SJCRH30 (cell line): ENCODE measurements around the gene VPS26B. TPM values are rescaled to one million over a fixed set of nuclear protein-coding genes. Genes with fewer than 3 reads are reported as not detected.
A peak's percentile ranks its signal among the peaks of the same experiment; 100 is the strongest.
"Not testable (repeated sequence)": the region's sequence is repeated elsewhere in the genome, so short reads cannot be mapped to it uniquely, and the experiment has no call there.

ENCODE experiments used
- DNase-seq, 2 experiments: peaks; one replicate each; pipeline ENCODE4 v3.0.0-alpha.2; 2015 to 2020
- H3K27ac ChIP-seq: fragments of 250-450 bp; sonication (Bioruptor Pico); 2 replicates; pipeline ENCODE4 v1.5.1; 2020; ENCODE audit warnings: mild to moderate bottlenecking, moderate library complexity
- H3K27me3 ChIP-seq: fragments of 250-450 bp; sonication (Bioruptor Pico); 2 replicates; pipeline ENCODE4 v1.5.1; 2020; ENCODE audit warnings: mild to moderate bottlenecking, moderate library complexity
- H3K36me3 ChIP-seq: fragments of 250-450 bp; sonication (Bioruptor Pico); 2 replicates; pipeline ENCODE4 v1.5.1; 2020; ENCODE audit warnings: mild to moderate bottlenecking, moderate library complexity
- H3K4me1 ChIP-seq: fragments of 250-450 bp; sonication (Bioruptor Pico); 2 replicates; pipeline ENCODE4 v1.5.1; 2020; ENCODE audit warnings: mild to moderate bottlenecking, moderate library complexity
- H3K4me3 ChIP-seq: fragments of 250-450 bp; sonication (Bioruptor Pico); 2 replicates; pipeline ENCODE4 v1.5.1; 2020; ENCODE audit warnings: mild to moderate bottlenecking, moderate library complexity
- H3K9me3 ChIP-seq: fragments of 250-450 bp; sonication (Bioruptor Pico); replicated peaks from 2 replicates; pipeline ENCODE4 v1.5.1; 2020; ENCODE audit warnings: mild to moderate bottlenecking, moderate library complexity
- total RNA-seq: library from RNA; depleted of rRNA; stranded (reverse); fragments of >200 nt; shearing (Covaris generic); gene quantifications from 2 replicates; pipeline ENCODE4 v1.2.3, GENCODE V29; 2014

VPS26B gene
- total RNA-seq, 1 experiment from 2014 or later: 39.1 TPM

DNA sequence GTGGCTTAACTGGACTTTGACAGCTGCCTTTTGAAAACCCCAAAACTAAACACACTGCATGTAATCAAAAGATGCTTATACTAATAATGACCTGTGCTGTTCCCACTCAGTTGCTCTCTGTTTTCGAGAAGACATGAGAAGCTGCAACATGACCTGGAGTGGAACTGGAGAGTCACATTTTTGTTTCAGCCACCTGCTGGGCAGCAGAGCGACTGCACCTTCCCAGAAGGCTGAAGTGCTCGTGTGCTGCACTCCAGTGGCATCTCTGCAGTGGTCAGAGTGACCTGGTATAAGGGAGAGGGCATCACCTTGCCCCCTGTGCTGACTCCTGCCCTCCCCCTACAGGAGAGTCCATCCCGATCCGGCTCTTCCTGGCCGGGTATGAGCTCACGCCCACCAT, 20.1 kb downstream of the VPS26B start:
- H3K27ac ChIP-seq: no peak overlapping the region
- no peaks in the 10 kb centered on the region for H3K4me1 ChIP-seq
- H3K36me3 ChIP-seq: peaks cover 15% of the 10 kb centered on the region
- no peak overlapping the region for H3K4me3 ChIP-seq
- no peaks in the 10 kb centered on the region for H3K27me3 ChIP-seq
- DNase-seq: no peak
- no peaks in the 10 kb centered on the region for H3K9me3 ChIP-seq

DNA sequence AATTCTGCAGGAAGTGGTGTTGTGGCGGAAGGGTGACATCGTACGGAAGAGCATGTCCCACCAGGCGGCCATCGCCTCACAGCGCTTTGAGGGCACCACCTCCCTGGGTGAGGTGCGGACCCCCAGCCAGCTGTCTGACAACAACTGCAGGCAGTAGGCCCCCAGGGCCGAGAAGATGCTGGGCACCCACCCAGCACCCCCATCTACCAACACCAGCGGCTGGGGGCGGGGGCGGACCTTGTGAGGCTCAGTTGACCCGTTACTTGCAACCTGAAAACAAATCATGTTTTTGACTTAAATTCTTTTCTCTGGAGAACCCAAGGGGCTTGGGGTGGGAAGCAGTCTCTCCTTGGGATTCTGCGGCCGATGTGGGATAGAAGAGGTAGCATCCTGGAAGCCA, 21.0 kb downstream of the VPS26B start:
- no peak for DNase-seq
- H3K36me3 ChIP-seq: peaks cover 18% of the 10 kb centered on the region
- H3K4me1 ChIP-seq: no peaks in the 10 kb centered on the region
- H3K4me3 ChIP-seq: no peak overlapping the region
- no peaks in the 10 kb centered on the region for H3K9me3 ChIP-seq
- H3K27me3 ChIP-seq: no peaks in the 10 kb centered on the region
- no peak overlapping the region for H3K27ac ChIP-seq

DNA sequence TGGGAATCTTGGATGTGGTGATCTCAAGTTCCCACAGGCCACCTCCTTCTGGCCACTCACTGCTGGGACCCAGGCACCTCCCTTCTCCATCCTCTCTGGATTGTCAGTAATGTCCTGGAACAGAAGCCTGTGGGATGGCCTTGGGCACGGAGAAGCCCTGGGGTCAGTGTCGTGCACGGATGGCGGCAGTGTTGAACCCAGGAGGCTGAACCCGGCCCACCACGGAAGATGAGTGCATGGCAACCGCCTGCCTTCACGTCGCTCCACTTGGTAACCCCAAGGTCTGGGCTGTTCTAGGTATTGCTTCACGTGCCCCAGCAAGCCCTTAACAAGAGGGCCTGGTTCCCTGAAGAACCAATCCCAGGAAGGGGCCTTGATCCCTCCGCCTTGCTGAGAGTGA, 21.6 kb downstream of the VPS26B start:
- no peaks in the 10 kb centered on the region for H3K27me3 ChIP-seq
- no peak overlapping the region for H3K4me3 ChIP-seq
- H3K27ac ChIP-seq: no peak overlapping the region
- H3K4me1 ChIP-seq: no peaks in the 10 kb centered on the region
- DNase-seq: no peak
- H3K9me3 ChIP-seq: no peaks in the 10 kb centered on the region
- peaks cover 20% of the 10 kb centered on the region for H3K36me3 ChIP-seq

DNA sequence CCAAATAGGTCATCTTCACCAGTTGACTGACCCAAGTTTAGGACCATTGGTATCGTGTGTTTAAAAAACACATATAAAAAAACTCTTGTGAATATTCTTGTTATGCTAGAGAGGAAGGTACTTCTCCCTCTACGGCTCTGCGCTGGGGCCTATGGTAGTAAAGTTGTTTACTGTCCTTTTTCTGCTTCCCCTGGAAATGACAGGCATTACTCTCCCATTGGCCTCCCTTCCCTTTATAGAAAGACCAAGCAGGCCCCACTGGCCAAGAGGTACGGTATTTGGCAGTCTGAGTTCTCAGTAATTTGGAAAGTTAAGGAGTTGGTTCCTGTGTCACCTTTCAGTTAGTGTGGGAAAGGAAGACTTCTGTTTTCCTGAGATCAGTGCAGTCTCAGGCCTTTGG, 22.2 kb downstream of the VPS26B start:
- no peaks in the 10 kb centered on the region for H3K27me3 ChIP-seq
- no peak for DNase-seq
- no peak overlapping the region for H3K4me3 ChIP-seq
- H3K4me1 ChIP-seq: no peaks in the 10 kb centered on the region; the same call in 1 of the 2 replicates
- peaks cover 20% of the 10 kb centered on the region for H3K36me3 ChIP-seq
- no peak overlapping the region for H3K27ac ChIP-seq
- no peaks in the 10 kb centered on the region for H3K9me3 ChIP-seq

DNA sequence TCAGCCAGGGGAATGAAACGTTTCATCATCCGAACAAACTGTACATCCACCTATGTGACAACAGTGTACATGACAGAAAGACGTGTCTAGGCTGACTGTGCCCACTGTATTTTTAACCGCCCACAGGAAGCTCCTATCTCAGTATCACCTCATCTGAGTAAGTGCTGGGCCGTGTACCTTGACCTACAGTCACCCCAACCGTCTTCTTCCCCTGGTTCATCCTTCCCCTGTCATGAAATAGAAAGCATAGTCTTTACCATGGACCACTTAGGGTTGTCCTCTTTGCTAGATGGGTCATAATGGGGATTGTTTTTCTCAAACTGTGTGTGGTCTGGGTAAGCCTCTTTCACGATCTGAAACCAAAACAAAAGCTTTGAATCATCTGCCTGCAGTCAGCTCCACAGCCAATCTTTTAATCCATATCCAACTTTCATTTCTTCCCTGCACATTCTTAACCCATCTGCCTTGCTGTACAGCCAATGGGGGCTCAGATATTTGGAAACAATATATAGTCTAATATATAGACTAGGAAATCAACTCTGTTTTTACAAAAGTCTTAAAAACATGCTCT, 24.5 kb downstream of the VPS26B start:
- Histone ChIP-seq H3K27me3 (no peaks in the 10 kb centered on the region), H3K27ac (no peak overlapping the region; the same call in 1 of the 2 replicates), H3K4me1 (peaks cover under 1% of the 10 kb centered on the region), H3K9me3 (no peaks in the 10 kb centered on the region), H3K36me3 (peaks cover 12% of the 10 kb centered on the region), H3K4me3 (no peak overlapping the region)
- no peak for DNase-seq

DNA sequence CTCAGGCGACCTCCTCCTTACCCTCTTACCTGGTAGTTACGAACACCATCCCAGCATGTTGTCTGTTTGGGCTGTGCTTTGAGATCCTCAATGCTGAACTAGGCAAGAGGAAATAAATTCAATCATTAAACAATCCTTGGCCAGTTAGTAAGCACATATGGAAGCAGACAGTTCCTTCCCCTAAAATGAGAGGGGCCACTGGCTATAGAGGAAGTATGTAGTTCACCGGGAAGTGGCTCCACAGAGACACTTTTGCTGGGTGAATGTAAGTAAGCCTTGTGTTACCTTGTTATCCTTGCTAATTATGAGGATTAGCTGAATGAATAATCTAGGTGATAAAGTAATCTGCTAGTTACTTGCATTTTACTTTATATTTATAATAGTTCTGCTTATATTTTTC, 25.8 kb downstream of the VPS26B start:
- Histone ChIP-seq H3K27ac (no peak overlapping the region), H3K9me3 (no peaks in the 10 kb centered on the region), H3K27me3 (no peaks in the 10 kb centered on the region), H3K4me1 (peaks cover 5% of the 10 kb centered on the region), H3K36me3 (peaks cover 12% of the 10 kb centered on the region), H3K4me3 (no peak overlapping the region)
- DNase-seq: no peak

DNA sequence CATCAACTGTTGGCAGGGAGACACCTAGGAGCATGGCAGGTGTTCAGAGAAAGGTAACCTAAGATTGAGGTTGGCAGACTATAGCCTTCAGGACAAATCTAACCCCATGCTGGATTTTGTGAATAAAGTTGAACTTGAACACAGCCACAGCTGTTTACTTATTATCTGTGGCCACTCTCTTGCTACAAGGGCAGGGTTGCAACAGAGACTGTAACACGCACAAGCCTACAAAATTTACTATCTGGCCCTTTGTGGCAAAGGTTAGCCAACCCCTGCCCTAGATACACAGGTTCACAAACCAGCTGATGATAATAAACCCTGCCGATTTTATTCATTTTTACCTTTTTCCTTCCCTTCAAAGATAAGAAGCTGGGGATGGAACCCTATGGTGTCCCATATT, 26.2 kb downstream of the VPS26B start:
- H3K27ac ChIP-seq: no peak overlapping the region
- no peaks in the 10 kb centered on the region for H3K9me3 ChIP-seq
- peaks cover 12% of the 10 kb centered on the region for H3K36me3 ChIP-seq
- no peaks in the 10 kb centered on the region for H3K27me3 ChIP-seq
- H3K4me3 ChIP-seq: no peak overlapping the region
- H3K4me1 ChIP-seq: peaks cover 5% of the 10 kb centered on the region
- no peak for DNase-seq

DNA sequence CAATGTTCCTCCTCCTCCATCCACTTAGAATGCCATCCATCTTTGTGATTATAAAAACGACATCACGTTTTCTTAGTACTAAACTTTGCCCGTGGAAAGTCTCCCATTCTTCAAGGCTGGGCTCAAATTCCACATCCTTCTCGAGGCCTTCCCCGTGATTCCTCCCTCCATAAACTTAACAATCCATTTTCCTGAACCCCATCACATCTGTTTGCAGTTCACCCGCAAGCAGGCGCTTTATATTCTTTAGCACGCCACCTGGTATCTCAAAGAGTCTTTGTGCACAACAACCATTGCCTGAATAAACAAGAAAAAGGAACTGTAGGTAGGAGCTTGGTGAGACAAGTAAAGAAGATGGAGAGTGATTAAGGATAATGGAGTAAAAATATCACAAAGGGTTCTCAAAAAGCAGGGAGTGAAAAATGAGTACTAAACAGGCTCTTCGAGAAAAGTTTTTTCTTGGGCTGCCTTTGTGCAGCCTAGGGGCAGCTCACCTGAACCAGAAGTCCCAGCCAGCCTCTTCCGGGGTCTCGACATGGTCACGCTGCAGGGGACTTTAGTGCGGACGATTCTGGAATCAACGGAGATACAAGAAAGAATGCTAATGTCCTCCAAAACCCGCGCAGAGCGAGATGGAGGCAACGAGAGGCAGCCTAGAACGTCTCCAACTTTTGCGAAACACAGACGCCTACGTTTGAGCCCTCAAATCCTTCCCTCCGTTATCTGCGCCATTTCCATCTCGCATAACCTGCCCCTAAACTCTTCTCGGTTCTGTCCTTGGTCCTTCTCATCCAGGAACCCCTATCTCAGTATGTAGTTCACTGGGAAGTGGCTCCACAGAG, 28.1 kb downstream of the VPS26B start:
- Histone ChIP-seq H3K36me3 (peaks cover 17% of the 10 kb centered on the region), H3K9me3 (no peaks in the 10 kb centered on the region), H3K4me1 (peaks cover 5% of the 10 kb centered on the region), H3K27ac (peak overlapping the region; percentile 19), H3K27me3 (no peaks in the 10 kb centered on the region), H3K4me3 (peak overlapping the region; percentile 80)
- peak in 1 of 2 experiments; percentile 29 for DNase-seq

DNA sequence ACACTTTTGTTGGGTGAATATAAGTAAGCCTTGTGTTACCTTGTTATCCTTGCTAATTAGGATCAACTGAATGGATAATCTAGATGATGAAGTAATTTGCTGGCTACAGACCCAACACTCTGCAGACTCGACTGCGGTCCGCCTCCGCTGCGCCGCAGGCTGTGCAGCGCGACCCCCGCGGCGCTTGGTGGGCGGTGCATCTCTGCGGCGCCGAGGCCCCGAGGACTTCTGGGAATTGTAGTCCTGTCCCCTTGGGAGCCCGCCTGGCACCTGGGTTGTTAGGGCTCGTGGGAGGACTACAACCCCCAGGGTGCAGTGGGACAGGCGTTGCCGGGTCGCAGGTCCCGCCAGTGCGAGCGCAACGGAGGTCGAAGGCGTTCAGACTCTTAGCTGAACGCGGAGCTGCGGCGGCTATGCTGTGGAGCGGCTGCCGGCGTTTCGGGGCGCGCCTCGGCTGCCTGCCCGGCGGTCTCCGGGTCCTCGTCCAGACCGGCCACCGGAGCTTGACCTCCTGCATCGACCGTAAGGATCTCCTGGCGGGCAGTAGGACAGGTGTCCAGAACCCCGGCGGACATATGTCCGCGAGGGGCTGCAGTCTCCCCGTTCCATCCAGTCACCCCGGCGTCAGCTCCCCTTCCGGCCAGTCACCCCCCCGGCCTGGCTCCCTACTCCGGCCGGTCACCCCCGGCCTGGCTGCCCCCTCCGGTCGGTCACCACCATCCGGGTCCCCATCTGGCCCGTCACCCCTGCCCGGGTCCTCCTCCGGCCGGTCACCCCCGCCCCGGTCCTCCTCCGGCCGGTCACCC, 28.9 kb downstream of the VPS26B start, which contains the start of the genes ACAD8 and THYN1:
Gene ACAD8 (plus strand): TSS at position 381 of the 806 bp plus-strand sequence. CDS start 33 bp downstream, at position 414.
Gene THYN1 (minus strand): TSS at position 165 of the 806 bp plus-strand sequence. CDS start 470 bp downstream, outside the sequence.
- Histone ChIP-seq H3K27ac (peak within 1 kb of the TSS; percentile 19), H3K4me3 (peak within 1 kb of the TSS; percentile 80), H3K4me1 (peaks cover 5% of the 10 kb centered on the region), H3K27me3 (no peaks in the 10 kb centered on the region), H3K9me3 (no peaks in the 10 kb centered on the region), H3K36me3 (peaks cover 18% of the 10 kb centered on the region)
- peak; percentile 97 to 98 for DNase-seq

DNA sequence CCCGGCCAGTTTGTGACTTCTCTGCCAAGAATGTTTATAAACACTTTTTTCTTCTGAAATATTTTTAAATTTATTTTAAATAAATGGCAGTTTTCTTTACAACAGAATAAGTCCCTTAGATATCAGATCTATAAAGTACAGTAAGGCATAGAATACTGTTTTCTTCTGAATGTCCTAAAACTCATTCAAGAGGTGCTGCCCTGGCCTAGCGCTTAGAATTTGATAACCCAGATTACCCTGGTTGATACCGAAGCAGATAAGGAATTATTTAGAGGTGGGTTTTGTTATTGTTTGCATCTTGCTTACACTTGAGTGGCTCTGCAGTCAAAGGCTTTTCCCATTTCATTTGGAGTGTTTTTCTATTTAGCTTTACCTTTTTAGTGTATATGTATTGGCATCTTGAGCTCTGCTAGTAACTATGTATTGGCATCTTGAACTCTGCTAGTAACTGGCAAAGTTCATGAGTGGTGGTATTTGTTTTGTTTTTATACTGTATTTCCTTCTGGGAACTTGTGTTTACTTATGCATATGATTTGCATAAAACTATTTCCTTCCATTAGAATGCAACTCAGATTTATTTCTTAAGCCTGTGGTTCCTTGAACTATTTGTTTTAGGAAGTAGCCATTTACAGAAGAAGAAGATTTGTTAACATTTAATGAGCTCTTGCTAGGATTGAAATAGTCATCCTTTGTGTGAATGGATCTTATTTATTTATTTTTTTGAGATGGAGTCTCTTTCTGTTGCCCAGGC, 30.1 kb downstream of the VPS26B start:
- Histone ChIP-seq H3K36me3 (peaks cover 25% of the 10 kb centered on the region), H3K27me3 (no peaks in the 10 kb centered on the region), H3K4me1 (peaks cover 5% of the 10 kb centered on the region), H3K9me3 (no peaks in the 10 kb centered on the region), H3K27ac (no peak overlapping the region), H3K4me3 (peak overlapping the region; percentile 80)
- DNase-seq: no peak

DNA sequence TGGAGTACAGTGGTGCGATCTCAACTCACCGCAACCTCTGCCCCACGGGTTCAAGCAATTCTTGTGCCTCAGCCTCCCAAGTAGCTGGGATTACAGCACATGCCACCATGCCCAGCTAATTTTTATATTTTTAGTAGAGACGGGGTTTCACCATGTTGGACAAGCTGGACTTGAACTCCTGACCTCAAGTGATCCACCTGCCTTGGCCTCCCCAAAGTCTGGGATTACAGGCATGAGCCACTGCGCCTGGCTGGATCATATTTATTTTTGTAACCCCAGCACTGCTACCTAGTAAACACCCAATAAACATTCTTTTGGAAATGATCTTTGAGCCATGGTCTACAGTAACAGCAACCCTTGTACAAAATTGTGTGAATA, 30.7 kb downstream of the VPS26B start:
- H3K36me3 ChIP-seq: peaks cover 29% of the 10 kb centered on the region
- not testable (repeated sequence) for DNase-seq, H3K27ac ChIP-seq, H3K27me3 ChIP-seq, H3K9me3 ChIP-seq, H3K4me1 ChIP-seq, H3K4me3 ChIP-seq

DNA sequence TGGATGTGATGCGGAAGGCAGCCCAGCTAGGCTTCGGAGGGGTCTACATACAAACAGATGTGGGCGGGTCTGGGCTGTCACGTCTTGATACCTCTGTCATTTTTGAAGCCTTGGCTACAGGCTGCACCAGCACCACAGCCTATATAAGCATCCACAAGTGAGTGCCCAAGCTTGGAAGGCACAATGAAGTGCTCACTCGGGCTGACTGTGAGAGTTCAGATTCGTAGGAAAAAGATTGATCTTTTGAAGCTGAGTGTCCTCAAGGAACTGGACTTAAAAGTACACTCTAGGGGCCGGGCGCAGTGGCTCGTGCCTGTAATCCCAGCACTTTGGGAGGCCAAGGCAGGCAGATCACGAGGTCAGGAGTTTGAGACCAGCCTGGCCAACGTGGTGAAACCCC, 32.6 kb downstream of the VPS26B start:
- Histone ChIP-seq H3K27me3 (no peaks in the 10 kb centered on the region), H3K4me3 (no peak overlapping the region), H3K36me3 (peaks cover 27% of the 10 kb centered on the region), H3K9me3 (no peaks in the 10 kb centered on the region), H3K4me1 (peaks cover 17% of the 10 kb centered on the region), H3K27ac (no peak overlapping the region)
- no peak for DNase-seq

DNA sequence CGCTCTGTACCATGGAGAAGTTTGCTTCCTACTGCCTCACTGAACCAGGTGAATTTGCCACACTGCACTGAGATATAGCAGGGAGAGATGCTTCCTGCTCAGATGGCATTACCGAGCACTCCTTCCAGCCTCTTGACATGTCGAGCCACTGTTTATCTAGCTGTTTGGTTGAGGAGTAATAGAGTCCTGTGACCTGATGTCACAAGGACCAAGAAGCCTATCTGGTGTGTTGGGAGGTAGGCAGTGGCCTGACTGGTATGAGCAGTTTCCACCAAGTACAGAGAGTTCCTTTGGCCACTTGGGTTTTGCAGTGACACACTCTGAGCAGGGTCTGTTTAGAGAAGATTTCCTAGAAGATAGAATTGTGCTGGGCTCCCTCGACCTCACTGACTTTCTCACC, 34.1 kb downstream of the VPS26B start:
- H3K27me3 ChIP-seq: no peaks in the 10 kb centered on the region
- no peak for DNase-seq
- no peak overlapping the region for H3K4me3 ChIP-seq
- peaks cover 29% of the 10 kb centered on the region for H3K4me1 ChIP-seq
- no peaks in the 10 kb centered on the region for H3K9me3 ChIP-seq
- peaks cover 32% of the 10 kb centered on the region for H3K36me3 ChIP-seq
- H3K27ac ChIP-seq: no peak overlapping the region

DNA sequence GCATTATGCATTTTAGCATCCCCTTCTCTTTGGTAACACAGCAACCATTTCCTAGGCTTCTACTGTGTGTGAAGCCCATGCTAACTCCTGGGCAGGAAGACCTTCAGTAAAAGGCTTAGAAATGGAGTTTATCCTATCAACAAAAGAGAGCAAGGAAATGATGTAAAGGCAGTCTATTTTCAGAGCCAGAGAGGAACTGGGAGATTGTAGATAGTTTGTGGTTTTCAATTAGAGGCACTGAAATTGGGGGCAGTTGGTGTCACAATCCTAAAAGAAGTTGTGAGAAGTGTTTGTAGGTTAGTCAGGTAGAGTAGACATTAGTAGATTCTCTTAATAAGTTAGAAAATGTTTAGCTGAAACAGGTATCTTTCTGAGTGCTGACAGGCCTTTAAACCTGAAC, 36.0 kb downstream of the VPS26B start:
- H3K36me3 ChIP-seq: peaks cover 34% of the 10 kb centered on the region
- DNase-seq: no peak
- H3K4me1 ChIP-seq: peaks cover 23% of the 10 kb centered on the region
- no peaks in the 10 kb centered on the region for H3K27me3 ChIP-seq
- H3K27ac ChIP-seq: no peak overlapping the region
- no peak overlapping the region for H3K4me3 ChIP-seq
- no peaks in the 10 kb centered on the region for H3K9me3 ChIP-seq
